ENCODE results near the gene KRTAP9-3.
"Not testable (repeated sequence)": the region's sequence is repeated elsewhere in the genome, so short reads cannot be mapped to it uniquely, and the experiment has no call there.

GRCh38 chr17:41275648-41276190 is 43.5 kb downstream of the KRTAP9-3 start, which contains the start of gene KRTAP9-7:
- not testable (repeated sequence) for TF ChIP-seq CTCF, POLR2A (IDR thresholded peaks at IDR 0.05)
